Immature natural killer cell (primary cell): Measurements from ENCODE around the gene KIF21B. TPM values are rescaled to one million over a fixed set of nuclear protein-coding genes. Genes with fewer than 3 reads are reported as not detected.
"Not testable (repeated sequence)": the region's sequence is repeated elsewhere in the genome, so short reads cannot be mapped to it uniquely, and the experiment has no call there.

ENCODE experiments used
- DNase-seq, 3 donors: peaks; one replicate each; pipeline ENCODE4 v3.0.0; 2022; ENCODE audit warnings: mixed read lengths in 1 of 3
- H3K27ac Mint-ChIP-seq, 6 donors: one replicate each; pipeline ENCODE4 v1.8.0; 2020; ENCODE audit warnings: mixed read lengths in 6 of 6, mild to moderate bottlenecking in 5 of 6, inconsistent platforms in 4 of 6, moderate library complexity in 3 of 6
- H3K27me3 Mint-ChIP-seq, 3 donors: one replicate each; pipeline ENCODE4 v1.8.0; 2020 to 2021; ENCODE audit warnings: low read depth in 3 of 3, mild to moderate bottlenecking in 3 of 3, mixed read lengths in 3 of 3, moderate library complexity in 3 of 3, inconsistent platforms in 1 of 3
- H3K36me3 Mint-ChIP-seq, 3 donors: one replicate each; pipeline ENCODE4 v1.8.0; 2020; ENCODE audit warnings: mixed read lengths in 3 of 3, inconsistent platforms in 2 of 3, mild to moderate bottlenecking in 2 of 3
- H3K4me1 Mint-ChIP-seq, 2 donors: one replicate each; pipeline ENCODE4 v1.8.0; 2020; ENCODE audit warnings: inconsistent platforms in 2 of 2, mild to moderate bottlenecking in 2 of 2, mixed read lengths in 2 of 2, moderate library complexity in 1 of 2
- H3K4me3 Mint-ChIP-seq, 5 donors: one replicate each; pipeline ENCODE4 v1.8.0; 2020; ENCODE audit warnings: mild to moderate bottlenecking in 5 of 5, mixed read lengths in 5 of 5, inconsistent platforms in 3 of 5, moderate library complexity in 3 of 5
- H3K9me3 Mint-ChIP-seq, 6 donors: one replicate each; pipeline ENCODE4 v1.8.0; 2020; ENCODE audit warnings: mild to moderate bottlenecking in 6 of 6, mixed read lengths in 6 of 6, inconsistent platforms in 4 of 6, moderate library complexity in 3 of 6
- polyA plus RNA-seq, 3 donors: library from polyadenylated mRNA; unstranded; fragments of 300-500 nt; fragmentation: Illumina TruSeq; gene quantifications; one replicate each; pipeline ENCODE4 v1.2.3, GENCODE V29; 2021

KIF21B gene
- polyA plus RNA-seq, 3 donors from 2014 or later = 1.6 to 9.1 (median 2.9) TPM

DNA sequence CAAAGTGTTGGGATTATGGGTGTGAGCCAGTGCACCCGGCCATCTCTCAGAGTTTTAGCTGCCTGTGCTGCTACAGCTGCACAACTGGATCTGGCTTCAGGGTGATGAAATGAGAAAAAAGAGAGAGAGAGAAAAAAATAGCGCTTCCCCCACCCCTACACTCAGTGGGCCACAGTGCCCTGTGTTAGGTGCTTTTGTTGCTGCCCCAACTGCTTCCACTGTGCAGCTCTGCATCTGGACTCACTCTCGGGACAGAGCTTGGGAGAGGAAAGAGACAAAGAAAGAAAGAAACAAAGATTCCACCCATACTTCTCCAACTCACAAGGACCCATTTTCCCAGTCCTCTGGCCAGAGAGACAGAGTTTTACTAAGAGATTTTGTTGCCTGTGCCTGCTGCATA, 78.4 kb downstream of the KIF21B start:
- DNase-seq = no peak
- Mint-ChIP-seq H3K4me3 (no peak overlapping the region), H3K36me3 (peaks cover 0 to 9% (median 0%) of the 10 kb centered on the region in 3 donors), H3K27me3 (peaks cover 1 to 3% (median 3%) of the 10 kb centered on the region in 3 donors), H3K9me3 (peaks cover 0 to 19% (median 4%) of the 10 kb centered on the region in 6 donors), H3K27ac (no peak overlapping the region), H3K4me1 (no peaks in the 10 kb centered on the region)

DNA sequence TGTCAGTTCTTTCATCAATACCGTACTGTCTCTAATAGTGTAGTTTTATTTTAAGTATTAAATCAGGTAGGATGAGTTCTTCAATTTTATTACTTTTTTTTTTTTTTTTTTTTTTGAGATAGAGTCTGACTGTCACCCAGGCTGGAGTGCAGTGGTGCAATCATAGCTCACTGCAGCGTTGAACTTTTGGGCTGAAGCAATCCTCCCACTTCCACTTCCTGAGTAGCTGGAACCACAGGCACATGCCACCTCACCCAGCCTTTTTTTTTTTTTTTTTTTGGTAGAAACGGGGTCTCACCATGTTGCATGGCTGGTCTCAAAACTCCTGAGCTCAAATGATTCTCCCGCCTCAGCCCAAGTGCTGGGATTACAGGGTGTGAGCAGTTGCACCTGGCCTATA, 84.6 kb downstream of the KIF21B start:
- H3K27me3 Mint-ChIP-seq = no peaks in the 10 kb centered on the region
- H3K27ac Mint-ChIP-seq = no peak overlapping the region
- peaks cover 7 to 14% of the 10 kb centered on the region in 2 donors for H3K4me1 Mint-ChIP-seq
- H3K36me3 Mint-ChIP-seq = peaks cover 0 to 9% (median 0%) of the 10 kb centered on the region in 3 donors
- DNase-seq = peak; percentile 7 to 28 (median 22)
- H3K9me3 Mint-ChIP-seq = peaks cover 0 to 18% (median 4%) of the 10 kb centered on the region in 6 donors
- H3K4me3 Mint-ChIP-seq = no peak overlapping the region

DNA sequence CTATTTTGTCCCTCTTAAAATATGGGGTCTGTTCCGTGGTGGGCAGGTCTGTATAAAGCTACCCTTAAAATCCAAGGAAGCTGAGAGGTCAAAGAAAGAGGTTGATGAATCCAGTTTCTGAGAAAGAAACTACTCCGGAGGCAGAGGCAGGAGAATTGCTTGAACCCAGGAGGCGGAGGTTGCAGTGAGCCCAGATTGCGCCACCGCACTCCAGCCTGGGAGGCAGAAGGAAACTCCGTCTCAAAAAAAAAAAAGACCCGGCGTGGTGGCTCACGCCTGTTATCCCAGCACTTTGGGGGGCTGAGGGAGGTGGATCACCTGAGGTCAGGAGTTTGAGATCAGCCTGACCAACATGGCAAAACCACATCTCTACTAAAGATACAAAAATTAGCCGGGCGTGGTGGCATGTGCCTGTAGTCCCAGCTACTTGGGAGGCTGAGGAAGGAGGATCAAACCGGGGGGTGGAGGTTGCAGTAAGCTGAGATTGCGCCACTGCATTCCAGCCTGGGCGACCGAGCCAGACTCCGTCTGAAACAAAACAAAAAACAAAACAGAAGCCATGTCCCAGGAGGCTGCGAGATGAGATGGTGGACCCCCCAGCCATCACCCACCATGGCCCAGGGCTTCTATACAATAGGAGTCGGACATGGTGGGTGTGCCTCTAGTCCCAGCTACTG, 88.1 kb downstream of the KIF21B start:
- DNase-seq, H3K9me3 Mint-ChIP-seq, H3K36me3 Mint-ChIP-seq, H3K27me3 Mint-ChIP-seq, H3K27ac Mint-ChIP-seq, H3K4me3 Mint-ChIP-seq: not testable (repeated sequence)
- H3K4me1 Mint-ChIP-seq = peaks cover 7 to 14% of the 10 kb centered on the region in 2 donors

DNA sequence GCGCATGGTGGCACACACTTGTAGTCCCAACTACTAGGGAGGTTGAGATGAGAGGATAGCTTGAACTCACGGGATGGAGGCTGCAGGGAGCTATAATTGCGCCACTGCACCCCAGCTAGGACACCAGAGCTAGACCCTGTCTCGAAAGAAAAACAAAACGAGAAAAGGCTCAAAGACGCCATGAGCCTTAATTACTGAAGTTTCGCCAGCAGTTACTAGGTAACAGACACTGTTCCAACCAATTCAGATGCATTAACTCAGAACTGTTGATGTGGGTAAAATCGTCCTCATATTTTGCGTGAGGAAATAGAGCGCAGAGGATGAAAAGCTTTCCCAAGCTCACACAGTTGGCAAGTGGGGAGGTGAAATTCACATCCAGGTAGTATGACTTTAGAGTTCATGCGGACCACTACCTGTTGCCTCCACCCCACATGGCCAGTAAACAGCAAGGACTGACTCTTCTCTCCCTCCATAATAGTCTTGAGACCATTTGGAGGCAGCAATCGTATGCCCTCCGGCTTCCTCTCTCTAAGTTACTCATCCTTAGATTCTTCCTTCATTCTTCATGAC, 88.8 kb downstream of the KIF21B start:
- no peak overlapping the region for H3K27ac Mint-ChIP-seq
- H3K4me1 Mint-ChIP-seq = peaks cover 8 to 15% of the 10 kb centered on the region in 2 donors
- H3K36me3 Mint-ChIP-seq = no peaks in the 10 kb centered on the region
- DNase-seq = no peak
- peaks cover 0 to 2% (median 2%) of the 10 kb centered on the region in 3 donors for H3K27me3 Mint-ChIP-seq
- no peak overlapping the region for H3K4me3 Mint-ChIP-seq
- no peaks in the 10 kb centered on the region for H3K9me3 Mint-ChIP-seq

DNA sequence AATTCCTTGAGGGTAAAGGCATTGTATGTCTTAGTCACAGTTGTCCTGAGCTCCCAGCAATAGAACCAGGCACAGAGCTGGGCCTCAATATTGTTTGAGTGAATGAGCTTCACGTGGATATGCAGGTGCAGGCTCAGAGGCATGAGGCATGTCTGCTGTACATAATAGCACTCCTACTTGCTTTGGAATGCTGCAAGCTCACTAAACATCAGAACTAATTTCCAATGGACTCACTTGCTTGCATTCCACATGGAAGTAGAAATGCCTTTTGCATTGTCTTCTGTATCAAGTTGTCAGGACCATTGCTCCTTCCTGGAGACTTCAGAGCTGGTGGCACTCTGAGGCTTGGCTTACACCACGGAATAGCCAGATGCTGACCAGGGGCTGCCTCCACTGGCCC, 91.7 kb downstream of the KIF21B start:
- Mint-ChIP-seq H3K4me1 (peaks cover 7 to 8% of the 10 kb centered on the region in 2 donors), H3K36me3 (no peaks in the 10 kb centered on the region), H3K27me3 (peaks cover 0 to 2% (median 2%) of the 10 kb centered on the region in 3 donors), H3K4me3 (no peak overlapping the region), H3K9me3 (no peaks in the 10 kb centered on the region), H3K27ac (no peak overlapping the region)
- no peak for DNase-seq

DNA sequence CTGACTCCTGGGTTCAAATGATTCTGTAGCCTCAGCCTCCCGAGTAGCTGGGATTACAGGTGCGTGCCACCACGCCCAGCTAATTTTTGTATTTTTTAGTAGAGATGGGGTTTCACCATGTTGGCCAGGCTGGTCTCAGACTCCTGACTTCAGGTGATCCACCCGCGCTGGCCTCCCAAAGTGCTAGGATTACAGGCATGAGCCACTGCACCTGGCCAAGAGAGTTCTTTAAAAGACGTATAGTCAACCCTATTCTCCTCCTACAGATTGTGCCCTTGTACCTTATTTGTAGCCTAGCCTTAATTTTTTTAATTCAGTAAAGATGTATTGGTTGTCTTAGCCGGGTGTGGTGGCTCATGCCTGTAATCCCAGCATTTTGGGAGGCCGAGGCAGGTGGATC, 93.2 kb downstream of the KIF21B start:
- H3K27ac Mint-ChIP-seq, DNase-seq, H3K36me3 Mint-ChIP-seq, H3K9me3 Mint-ChIP-seq, H3K4me3 Mint-ChIP-seq, H3K4me1 Mint-ChIP-seq, H3K27me3 Mint-ChIP-seq: not testable (repeated sequence)

DNA sequence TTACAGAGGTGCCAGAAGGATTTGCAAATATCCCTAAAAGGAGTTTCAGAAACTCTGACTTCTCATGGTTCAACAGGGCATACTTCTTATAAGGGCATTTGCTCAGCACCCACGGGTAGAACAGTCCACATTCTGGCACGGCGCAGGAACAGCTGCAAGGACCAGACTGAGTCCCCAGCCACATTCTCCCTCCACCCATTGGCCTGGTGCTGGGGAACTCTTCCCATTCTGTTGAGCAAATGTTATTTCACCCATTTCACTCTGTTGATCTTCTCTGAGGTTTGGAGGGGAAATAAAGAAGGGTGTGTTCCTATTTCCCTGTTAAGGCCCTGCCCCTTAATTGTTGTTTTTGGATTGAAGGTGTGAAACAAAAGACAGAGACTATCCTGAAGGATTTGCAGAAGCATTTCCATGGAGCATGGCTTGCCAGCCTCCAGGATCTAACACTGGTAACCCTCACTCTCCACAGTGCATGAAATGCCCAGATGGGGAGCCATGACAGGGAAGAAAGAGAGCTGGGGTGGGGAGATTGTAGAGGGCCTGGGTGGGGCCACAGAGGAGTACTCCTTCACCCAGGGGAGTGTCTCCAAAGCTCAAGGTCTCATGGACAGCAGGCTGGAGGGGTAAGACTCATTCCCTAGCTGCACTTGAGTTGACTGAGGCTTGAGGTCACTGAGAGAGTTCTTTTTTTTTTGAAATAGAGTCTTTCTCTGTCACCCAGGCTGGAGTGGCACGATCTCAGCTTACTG, 93.8 kb downstream of the KIF21B start:
- no peaks in the 10 kb centered on the region for H3K36me3 Mint-ChIP-seq
- DNase-seq = no peak
- peaks cover 2 to 6% (median 2%) of the 10 kb centered on the region in 3 donors for H3K27me3 Mint-ChIP-seq

DNA sequence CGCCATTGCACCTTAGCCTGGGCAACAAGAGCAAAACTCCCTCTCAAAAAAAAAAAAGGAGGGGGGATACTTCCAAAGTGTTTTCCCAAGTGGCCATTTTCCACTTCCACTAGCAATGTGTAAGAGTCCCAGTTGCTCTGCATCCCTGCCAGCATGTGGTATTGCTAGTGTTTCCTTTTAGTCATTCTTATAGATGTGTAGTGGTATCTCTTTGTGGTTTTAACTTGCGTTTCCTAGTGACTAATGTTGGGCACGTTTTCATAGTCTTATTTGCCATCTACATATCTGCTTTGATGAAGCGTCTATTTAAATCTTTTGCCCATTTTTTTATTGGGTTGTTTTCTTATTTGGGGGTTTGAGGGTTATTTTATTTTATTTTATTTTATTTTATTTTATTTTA, 97.7 kb downstream of the KIF21B start:
- H3K4me3 Mint-ChIP-seq = no peak overlapping the region
- DNase-seq = no peak
- H3K27me3 Mint-ChIP-seq = peaks cover under 1 to 6% (median under 1%) of the 10 kb centered on the region in 3 donors
- no peaks in the 10 kb centered on the region for H3K9me3 Mint-ChIP-seq
- peak overlapping the region in 1 of 6 donors; percentile 50 for H3K27ac Mint-ChIP-seq
- H3K36me3 Mint-ChIP-seq = no peaks in the 10 kb centered on the region
- H3K4me1 Mint-ChIP-seq = peaks cover 7 to 8% of the 10 kb centered on the region in 2 donors

More for the DNA sequence above, 93.8 kb downstream of the KIF21B start:
- Mint-ChIP-seq H3K27ac (no peak overlapping the region), H3K4me3 (no peak overlapping the region), H3K4me1 (peaks cover 7 to 8% of the 10 kb centered on the region in 2 donors), H3K9me3 (no peaks in the 10 kb centered on the region)

DNA sequence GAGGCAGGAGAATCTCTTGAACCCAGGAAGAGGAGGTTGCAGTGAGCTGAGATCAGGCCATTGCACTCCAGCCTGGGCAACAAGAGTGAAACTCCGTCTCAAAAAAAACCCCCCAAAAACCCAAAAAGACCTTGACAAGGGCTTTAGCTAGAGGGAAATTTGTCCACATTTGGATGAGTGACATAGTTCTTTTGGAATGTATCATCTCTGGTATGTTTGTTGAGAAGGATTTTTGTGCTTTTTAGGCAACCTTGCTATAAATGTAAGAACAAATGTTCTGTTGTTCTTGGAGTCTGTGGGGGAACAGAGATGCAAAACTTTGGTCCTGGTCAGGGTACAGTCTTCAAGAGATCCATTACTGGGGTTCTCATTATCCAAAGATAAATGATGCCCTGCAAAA, 99.9 kb downstream of the KIF21B start:
- H3K27ac Mint-ChIP-seq = no peak overlapping the region
- H3K9me3 Mint-ChIP-seq = no peaks in the 10 kb centered on the region
- H3K4me1 Mint-ChIP-seq = no peaks in the 10 kb centered on the region
- H3K36me3 Mint-ChIP-seq = no peaks in the 10 kb centered on the region
- peaks cover 0 to 9% (median 0%) of the 10 kb centered on the region in 3 donors for H3K27me3 Mint-ChIP-seq
- no peak for DNase-seq
- H3K4me3 Mint-ChIP-seq = no peak overlapping the region

DNA sequence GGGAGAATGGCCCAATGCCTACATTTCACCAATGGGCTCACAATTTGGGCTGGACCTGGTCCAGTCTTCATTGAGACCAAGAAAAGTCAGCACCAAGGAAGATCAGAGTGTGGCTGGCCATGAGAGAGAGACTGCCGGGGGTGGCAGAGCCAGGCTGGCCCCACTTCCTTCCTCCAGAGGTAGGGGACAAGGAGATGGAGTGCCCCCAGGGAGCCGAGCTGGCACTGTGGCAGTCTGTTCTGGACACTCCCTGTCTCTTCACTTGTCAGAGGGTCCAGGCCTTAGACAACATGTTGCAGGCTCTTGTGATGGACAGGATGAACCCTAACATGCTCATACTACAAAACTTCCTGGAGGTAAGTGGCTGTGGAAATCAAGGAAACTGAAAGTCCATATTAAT, 101.1 kb downstream of the KIF21B start:
- H3K36me3 Mint-ChIP-seq = no peaks in the 10 kb centered on the region
- H3K9me3 Mint-ChIP-seq = no peaks in the 10 kb centered on the region
- H3K27ac Mint-ChIP-seq = no peak overlapping the region
- H3K27me3 Mint-ChIP-seq = peaks cover 0 to 9% (median 0%) of the 10 kb centered on the region in 3 donors
- H3K4me1 Mint-ChIP-seq = no peaks in the 10 kb centered on the region
- H3K4me3 Mint-ChIP-seq = no peak overlapping the region
- no peak for DNase-seq

DNA sequence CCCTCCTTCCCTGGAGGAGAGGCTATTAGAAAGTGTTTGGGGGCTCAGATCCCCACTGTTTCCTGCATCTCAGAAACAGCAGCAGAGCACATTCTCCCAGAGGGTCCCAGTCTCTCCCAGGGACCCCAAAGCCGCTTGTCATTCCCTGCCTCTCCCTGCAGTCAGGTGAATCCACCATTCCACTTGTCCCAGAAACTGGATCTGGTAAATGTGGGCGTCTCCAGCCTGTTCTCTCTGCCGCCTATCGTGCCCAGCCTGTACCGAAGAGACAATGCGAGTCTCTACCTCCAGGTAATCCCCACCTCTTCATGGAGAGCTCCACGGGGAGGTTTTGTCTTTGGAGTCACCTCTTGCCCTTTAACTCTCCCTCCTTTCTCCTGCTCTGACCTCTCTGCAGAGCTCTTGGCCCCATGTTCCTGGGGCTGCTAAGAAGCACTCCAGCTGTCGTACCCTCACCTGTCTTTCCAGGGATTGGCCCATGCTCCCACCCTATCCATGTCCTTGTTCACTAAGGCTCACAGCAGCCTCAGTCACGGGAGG, 101.9 kb downstream of the KIF21B start:
- H3K9me3 Mint-ChIP-seq = no peaks in the 10 kb centered on the region
- no peaks in the 10 kb centered on the region for H3K36me3 Mint-ChIP-seq
- no peak overlapping the region for H3K4me3 Mint-ChIP-seq
- no peak overlapping the region for H3K27ac Mint-ChIP-seq
- no peak for DNase-seq
- H3K27me3 Mint-ChIP-seq = peaks cover 0 to 9% (median 0%) of the 10 kb centered on the region in 3 donors
- H3K4me1 Mint-ChIP-seq = no peaks in the 10 kb centered on the region
